Activated naive CD4-positive, alpha-beta T cell treated with anti-CD3 and anti-CD28 coated beads for 36 hours (primary cell): ENCODE data around the gene P2RY11. TPM values are rescaled to one million over a fixed set of nuclear protein-coding genes. Genes with fewer than 3 reads are reported as not detected.

Experiments
- CTCF ChIA-PET: fragments of 350-600 bp; sonication (Branson Sonifier 250); formaldehyde crosslinking; loops from one replicate; lab custom pipeline; 2021; ENCODE audit warnings: antibody characterized with exemption; lab: Charles Lee
- DNase-seq: peaks from one replicate; pipeline ENCODE4 v3.0.0-alpha.2; 2020
- H3K27ac Mint-ChIP-seq: one replicate; pipeline ENCODE4 v1.8.0; 2021; ENCODE audit warnings: mild to moderate bottlenecking, mixed read lengths
- H3K27me3 Mint-ChIP-seq: one replicate; pipeline ENCODE4 v1.8.0; 2021; ENCODE audit warnings: low read depth, mixed read lengths
- H3K36me3 Mint-ChIP-seq: one replicate; pipeline ENCODE4 v1.8.0; 2021; ENCODE audit warnings: low read depth, mixed read lengths
- H3K4me1 Mint-ChIP-seq: one replicate; pipeline ENCODE4 v1.8.0; 2021; ENCODE audit warnings: low read depth, mixed read lengths
- H3K4me3 Mint-ChIP-seq: one replicate; pipeline ENCODE4 v1.8.0; 2021; ENCODE audit warnings: mild to moderate bottlenecking, moderate library complexity, mixed read lengths
- H3K9me3 Mint-ChIP-seq: one replicate; pipeline ENCODE4 v1.8.0; 2021; ENCODE audit warnings: mixed read lengths
- intact Hi-C: fragments of 100-400 bp; cut with micrococcal nuclease; formaldehyde crosslinking; loops from one replicate; pipeline ENCODE4 v1.15.1; 2023
- total RNA-seq, 2 experiments: library from RNA; stranded (reverse); gene quantifications; one replicate each; pipeline ENCODE4 v1.2.3, GENCODE V29; 2021

The P2RY11 gene
- total RNA-seq, 2 experiments from 2014 or later = 11.8 to 12.2 TPM

- Mint-ChIP-seq H3K27ac (no peak overlapping the region), H3K9me3 (no peaks in the 10 kb centered on the region), H3K36me3 (peaks cover 52% of the 10 kb centered on the region), H3K4me3 (no peak overlapping the region), H3K4me1 (peaks cover 68% of the 10 kb centered on the region), H3K27me3 (no peaks in the 10 kb centered on the region)
- CTCF ChIA-PET = interaction anchor here (0.6 to 4.4 kb wide), 4 partner anchors 10 to 1341 kb away, joined by 3 to 20 read pairs (median 3); partner anchors contain the start of gene EIF3G
- no peak for DNase-seq
- intact Hi-C loops = loop anchor here (5.0 to 10.0 kb wide), 4 partner anchors 225 to 675 kb away; partner anchors contain the start of genes ICAM3, PIN1, RAVER1 and ZNF266
Measured at GRCh38 chr19:10109528-10109927, 2.0 kb upstream of the P2RY11 start.

- Mint-ChIP-seq H3K27me3 (no peaks in the 10 kb centered on the region), H3K4me3 (no peak overlapping the region), H3K9me3 (no peaks in the 10 kb centered on the region), H3K27ac (peak overlapping the region; percentile 53), H3K4me1 (peaks cover 60% of the 10 kb centered on the region), H3K36me3 (peaks cover 55% of the 10 kb centered on the region)
- intact Hi-C loops = loop anchor here (5.0 kb wide), 1 partner anchor 178 kb away; no protein-coding TSS in a partner anchor
- CTCF ChIA-PET = interaction anchor here (0.8 to 4.4 kb wide), 3 partner anchors 10 to 14 kb away, joined by 3 to 20 read pairs (median 4); partner anchors contain the start of gene EIF3G
- no peak for DNase-seq
Measured at GRCh38 chr19:10110076-10110971, 1.2 kb upstream of the P2RY11 start.

- no peaks in the 10 kb centered on the region for H3K27me3 Mint-ChIP-seq
- no peaks in the 10 kb centered on the region for H3K9me3 Mint-ChIP-seq
- peaks cover 57% of the 10 kb centered on the region for H3K36me3 Mint-ChIP-seq
- peaks cover 55% of the 10 kb centered on the region for H3K4me1 Mint-ChIP-seq
- intact Hi-C loops = loop anchor here (5.0 kb wide), 1 partner anchor 179 kb away; no protein-coding TSS in a partner anchor
- DNase-seq = no peak
- CTCF ChIA-PET = interaction anchor here (0.6 to 1.3 kb wide), 3 partner anchors 12 to 112 kb away, joined by 3 to 4 read pairs (median 3); no protein-coding TSS in a partner anchor
- no peak overlapping the region for H3K4me3 Mint-ChIP-seq
- peak overlapping the region; percentile 53 for H3K27ac Mint-ChIP-seq
Measured at GRCh38 chr19:10110972-10111317, 548 bp upstream of the P2RY11 start.

GRCh38 chr19:10112037-10112761 is 706 bp downstream of the P2RY11 start:
- CTCF ChIA-PET = interaction anchor here (0.7 to 3.7 kb wide), 6 partner anchors 8 to 137 kb away, joined by 3 to 17 read pairs (median 6); no protein-coding TSS in a partner anchor
- Mint-ChIP-seq H3K27me3 (no peaks in the 10 kb centered on the region), H3K27ac (peak overlapping the region; percentile 89), H3K4me1 (peaks cover 54% of the 10 kb centered on the region), H3K9me3 (no peaks in the 10 kb centered on the region), H3K36me3 (peaks cover 55% of the 10 kb centered on the region), H3K4me3 (no peak overlapping the region)
- intact Hi-C loops = loop anchor here (2.0 to 5.0 kb wide), 2 partner anchors 37 to 180 kb away; no protein-coding TSS in a partner anchor
- DNase-seq = peak; percentile 37

GRCh38 chr19:10112895-10113591 is 1.6 kb downstream of the P2RY11 start:
- DNase-seq = peak; percentile 70
- H3K4me1 Mint-ChIP-seq = peaks cover 48% of the 10 kb centered on the region
- peaks cover 46% of the 10 kb centered on the region for H3K36me3 Mint-ChIP-seq
- intact Hi-C loops = loop anchor here (1.0 to 5.0 kb wide), 4 partner anchors 9 to 181 kb away; no protein-coding TSS in a partner anchor
- H3K4me3 Mint-ChIP-seq = peak overlapping the region; percentile 32
- no peaks in the 10 kb centered on the region for H3K9me3 Mint-ChIP-seq
- CTCF ChIA-PET = interaction anchor here (0.6 to 3.7 kb wide), 7 partner anchors 9 to 181 kb away, joined by 3 to 17 read pairs (median 7); no protein-coding TSS in a partner anchor
- no peaks in the 10 kb centered on the region for H3K27me3 Mint-ChIP-seq
- H3K27ac Mint-ChIP-seq = peak overlapping the region; percentile 89

- intact Hi-C loops = loop anchor here (1.0 to 5.0 kb wide), 4 partner anchors 9 to 181 kb away; no protein-coding TSS in a partner anchor
- DNase-seq = no peak
- Mint-ChIP-seq H3K4me1 (peaks cover 45% of the 10 kb centered on the region), H3K27me3 (no peaks in the 10 kb centered on the region), H3K4me3 (no peak overlapping the region), H3K9me3 (no peaks in the 10 kb centered on the region), H3K36me3 (peaks cover 41% of the 10 kb centered on the region), H3K27ac (no peak overlapping the region)
- CTCF ChIA-PET = interaction anchor here (0.6 to 3.7 kb wide), 6 partner anchors 10 to 181 kb away, joined by 3 to 17 read pairs (median 9); no protein-coding TSS in a partner anchor
Measured at GRCh38 chr19:10113592-10113963, 2.1 kb downstream of the P2RY11 start.

- H3K4me1 Mint-ChIP-seq = peaks cover 49% of the 10 kb centered on the region
Measured at GRCh38 chr19:10113964-10114650, 2.6 kb downstream of the P2RY11 start.

GRCh38 chr19:10114651-10115391 is 3.3 kb downstream of the P2RY11 start:
- intact Hi-C loops = loop anchor here (5.0 kb wide), 1 partner anchor 183 kb away; no protein-coding TSS in a partner anchor
- Mint-ChIP-seq H3K36me3 (peaks cover 33% of the 10 kb centered on the region), H3K4me3 (no peak overlapping the region), H3K27me3 (no peaks in the 10 kb centered on the region), H3K27ac (peak overlapping the region; percentile 41), H3K4me1 (peaks cover 45% of the 10 kb centered on the region), H3K9me3 (no peaks in the 10 kb centered on the region)
- no peak for DNase-seq
- CTCF ChIA-PET = interaction anchor here (2.4 to 3.7 kb wide), 3 partner anchors 11 to 135 kb away, joined by 7 to 17 read pairs (median 14); no protein-coding TSS in a partner anchor

More at GRCh38 chr19:10113964-10114650, 2.6 kb downstream of the P2RY11 start:
- Mint-ChIP-seq H3K36me3 (peaks cover 40% of the 10 kb centered on the region), H3K4me3 (no peak overlapping the region), H3K27ac (peak overlapping the region; percentile 41), H3K27me3 (no peaks in the 10 kb centered on the region), H3K9me3 (no peaks in the 10 kb centered on the region)
- intact Hi-C loops = loop anchor here (1.0 to 5.0 kb wide), 4 partner anchors 10 to 182 kb away; no protein-coding TSS in a partner anchor
- DNase-seq = no peak
- CTCF ChIA-PET = interaction anchor here (2.4 to 3.7 kb wide), 3 partner anchors 10 to 136 kb away, joined by 7 to 17 read pairs (median 14); no protein-coding TSS in a partner anchor

- no peak for DNase-seq
- intact Hi-C loops = no loop called here
- Mint-ChIP-seq H3K4me1 (peaks cover 42% of the 10 kb centered on the region), H3K27ac (no peak overlapping the region), H3K4me3 (no peak overlapping the region), H3K9me3 (no peaks in the 10 kb centered on the region), H3K27me3 (no peaks in the 10 kb centered on the region), H3K36me3 (peaks cover 28% of the 10 kb centered on the region)
- CTCF ChIA-PET = interaction anchor here (3.7 kb wide), 1 partner anchor 12 kb away, joined by 17 read pairs; no protein-coding TSS in a partner anchor
Measured at GRCh38 chr19:10115392-10116084, 4.0 kb downstream of the P2RY11 start.
